SK-N-SH (cell line): ENCODE results near the gene CDK14. TPM values are rescaled to one million over a fixed set of nuclear protein-coding genes. Genes with fewer than 3 reads are reported as not detected.

Source experiments
- CTCF ChIA-PET: fragments of 300-600, 350-600 bp; formaldehyde crosslinking; extraction: SDS; loops from one replicate; lab custom pipeline; 2021; lab: Yijun Ruan, JAX
- POLR2A ChIA-PET: fragments of 350-600 bp; sonication (Branson Sonifier 250); formaldehyde crosslinking; extraction: SDS; loops from one replicate; lab custom pipeline; 2020; ENCODE audit warnings: antibody characterized with exemption, inconsistent platforms; lab: Yijun Ruan, JAX
- DNase-seq: peaks from one replicate; pipeline ENCODE4 v3.0.0; 2012
- H2AFZ ChIP-seq: fragments of 200-600 bp; sonication (generic); 2 replicates; pipeline ENCODE4 v1.8.1; 2016; ENCODE audit warnings: antibody characterized with exemption, mild to moderate bottlenecking, low read depth
- H3F3A ChIP-seq: fragments of 200-600 bp; sonication (generic); replicated peaks from 2 replicates; pipeline ENCODE3; 2016; ENCODE audit warnings: antibody characterized with exemption, mild to moderate bottlenecking; ENCODE audit not compliant: insufficient read depth
- H3K27ac ChIP-seq, 2 experiments: fragments of 200-500 bp in 1 of 2; fragments of 200-600 bp in 1 of 2; sonication (Bioruptor generic) in 1 of 2; sonication (generic), shearing (Covaris generic) in 1 of 2; 2 replicates each; pipeline versions ENCODE4 v1.5.1 to v1.6.1; 2014 to 2016; ENCODE audit warnings: low read depth in 2 of 2, inconsistent platforms in 1 of 2, low read length in 1 of 2, mild to moderate bottlenecking in 1 of 2, mixed read lengths in 1 of 2
- H3K27me3 ChIP-seq: fragments of 200-600 bp; sonication (generic), shearing (Covaris generic); 2 replicates; pipeline ENCODE4 v1.6.1; 2016; ENCODE audit warnings: mixed run types; ENCODE audit not compliant: insufficient read depth
- H3K36me3 ChIP-seq, 2 experiments: fragments of 200-500 bp in 1 of 2; fragments of 200-600 bp in 1 of 2; sonication (Bioruptor generic) in 1 of 2; sonication (generic) in 1 of 2; replicated peaks in 1 of 2; 2 replicates each; pipeline versions ENCODE3 to v1.5.1; 2014 to 2016; ENCODE audit warnings: low read length in 1 of 2, mild to moderate bottlenecking in 1 of 2; ENCODE audit not compliant: insufficient read depth in 2 of 2, control insufficient read depth in 1 of 2
- H3K4me1 ChIP-seq, 2 experiments: fragments of 200-500 bp in 1 of 2; fragments of 200-600 bp in 1 of 2; sonication (Bioruptor generic) in 1 of 2; sonication (generic), shearing (Covaris generic) in 1 of 2; 2 replicates each; pipeline versions ENCODE4 v1.5.1 to v1.6.1; 2014 to 2016; ENCODE audit warnings: low read depth in 1 of 2, low read length in 1 of 2, mixed run types in 1 of 2; ENCODE audit not compliant: insufficient read depth in 2 of 2, control insufficient read depth in 1 of 2
- H3K4me2 ChIP-seq: fragments of 200-600 bp; sonication (generic), shearing (Covaris generic); 2 replicates; pipeline ENCODE4 v1.6.1; 2017; ENCODE audit warnings: mixed run types
- H3K4me3 ChIP-seq, 2 experiments: fragments of 200-500 bp in 1 of 2; fragments of 200-600 bp in 1 of 2; sonication (Bioruptor generic) in 1 of 2; sonication (generic), shearing (Covaris generic) in 1 of 2; 2 replicates each; pipeline versions ENCODE4 v1.5.1 to v1.8.1; 2014 to 2016; ENCODE audit warnings: low read depth in 2 of 2, inconsistent platforms in 1 of 2, low read length in 1 of 2, mild to moderate bottlenecking in 1 of 2, mixed read lengths in 1 of 2, moderate library complexity in 1 of 2
- H3K79me2 ChIP-seq: fragments of 200-600 bp; sonication (generic); 2 replicates; pipeline ENCODE4 v1.8.1; 2017; ENCODE audit warnings: mild to moderate bottlenecking; ENCODE audit not compliant: insufficient read depth
- H3K9ac ChIP-seq: fragments of 200-600 bp; sonication (generic); 2 replicates; pipeline ENCODE4 v1.6.1; 2017; ENCODE audit warnings: mixed run types
- H3K9me2 ChIP-seq: fragments of 200-600 bp; sonication (generic); 2 replicates; pipeline ENCODE4 v1.6.1; 2017; ENCODE audit warnings: mixed run types
- H3K9me3 ChIP-seq: fragments of 200-600 bp; sonication (generic); 2 replicates; pipeline ENCODE4 v1.6.1; 2017; ENCODE audit warnings: mixed run types, mild to moderate bottlenecking, moderate library complexity
- H4K20me1 ChIP-seq: fragments of 200-600 bp; sonication (generic); 2 replicates; pipeline ENCODE4 v1.6.1; 2017; ENCODE audit warnings: mild to moderate bottlenecking, mixed run types; ENCODE audit not compliant: insufficient read depth
- CHD2 ChIP-seq: fragments of 150-350 bp; IDR thresholded peaks from 2 replicates; pipeline ENCODE4 v1.6.1; 2018; ENCODE audit warnings: low read length; ENCODE audit not compliant: partially characterized antibody
- CTCF ChIP-seq: fragments of 200-600 bp; sonication (generic); IDR thresholded peaks from 2 replicates; pipeline ENCODE4 v1.6.1; 2017; ENCODE audit warnings: antibody characterized with exemption, mild to moderate bottlenecking, moderate library complexity
- ELF1 ChIP-seq: IDR thresholded peaks from 2 replicates; pipeline ENCODE4 v1.4.0; 2012
- EP300 ChIP-seq, 2 experiments: IDR thresholded peaks; 2 replicates each; pipeline versions ENCODE4 v1.4.0 to v1.6.1; 2012; ENCODE audit warnings: borderline replicate concordance in 1 of 2, low read depth in 1 of 2, low read length in 1 of 2
- EZH2phosphoT487 ChIP-seq: fragments of 200-600 bp; sonication (generic); IDR thresholded peaks from 2 replicates; pipeline ENCODE4 v1.6.1; 2017; ENCODE audit warnings: low read depth, mixed run types, mild to moderate bottlenecking, antibody characterized with exemption, moderate library complexity, borderline replicate concordance
- FOSL2 ChIP-seq: IDR thresholded peaks from 2 replicates; pipeline ENCODE4 v1.4.0; 2012; ENCODE audit warnings: low read depth, mild to moderate bottlenecking, moderate library complexity, borderline replicate concordance
- JUND ChIP-seq: IDR thresholded peaks from 2 replicates; pipeline ENCODE4 v1.4.0; 2012
- MXI1 ChIP-seq: IDR thresholded peaks from 2 replicates; pipeline ENCODE4 v1.6.1; 2012; ENCODE audit warnings: mild to moderate bottlenecking, low read depth, low read length, improper control_type of control experiment
- RCOR1 ChIP-seq: fragments of 150-350 bp; IDR thresholded peaks from 2 replicates; pipeline ENCODE4 v1.6.1; 2017; ENCODE audit warnings: antibody characterized with exemption, low read length
- SIN3A ChIP-seq: IDR thresholded peaks from 2 replicates; pipeline ENCODE4 v1.6.1; 2012; ENCODE audit warnings: low read depth, mild to moderate bottlenecking, low read length, moderate library complexity, borderline replicate concordance
- SMC3 ChIP-seq: IDR thresholded peaks from 2 replicates; pipeline ENCODE4 v1.6.1; 2012; ENCODE audit warnings: low read depth, low read length, improper control_type of control experiment
- TEAD4 ChIP-seq: IDR thresholded peaks from 2 replicates; pipeline ENCODE4 v1.4.0; 2012; ENCODE audit warnings: mild to moderate bottlenecking, borderline replicate concordance; ENCODE audit not compliant: insufficient read depth
- YY1 ChIP-seq: IDR thresholded peaks from 2 replicates; pipeline ENCODE4 v1.4.0; 2012; ENCODE audit warnings: low read depth, mild to moderate bottlenecking
- WGBS: methylation state at CpG from one replicate; pipeline ENCODE4 v1.1.6; 2017; ENCODE audit warnings: low lambda C conversion rate; 5-methylcytosine and 5-hydroxymethylcytosine counted together
- polyA plus RNA-seq, 3 experiments: library from polyadenylated mRNA; depleted of rRNA; stranded (reverse); fragments of >200 nt; gene quantifications; 2 replicates each; pipeline ENCODE4 v1.2.3, GENCODE V29; 2012
- TF ChIP-seq, protein P1 (sequence below): IDR thresholded peaks from 2 replicates; pipeline ENCODE4 v1.4.0; 2012; ENCODE audit warnings: low read depth, borderline replicate concordance
- TF ChIP-seq, protein P2 (sequence below): IDR thresholded peaks from 2 replicates; pipeline ENCODE4 v1.4.0; 2012; ENCODE audit warnings: low read depth, borderline replicate concordance

The CDK14 gene
- polyA plus RNA-seq, 1 of the 3 experiments (the other 2 are of a cell fraction) = 13.9 TPM

GRCh38 chr7:91196058-91196457 is 599.9 kb downstream of the CDK14 start:
- CTCF ChIA-PET = interaction anchor here (1.1 kb wide), 1 partner anchor 44 kb away, joined by 3 read pairs; no protein-coding TSS in a partner anchor
- TF ChIP-seq EZH2phosphoT487 (no peak), SMC3 (no peak), TEAD4 (no peak), JUND (no peak), FOSL2 (no peak), EP300 (IDR thresholded peaks at IDR 0.05; ENCODE audit: borderline replicate concordance in 1 of 2, low read depth in 1 of 2, low read length in 1 of 2) (no peak), RCOR1 (no peak), SIN3A (no peak), YY1 (no peak), CHD2 (no peak), MXI1 (no peak), CTCF (no peak), ELF1 (no peak)
- TF ChIP-seq, protein P1, sequence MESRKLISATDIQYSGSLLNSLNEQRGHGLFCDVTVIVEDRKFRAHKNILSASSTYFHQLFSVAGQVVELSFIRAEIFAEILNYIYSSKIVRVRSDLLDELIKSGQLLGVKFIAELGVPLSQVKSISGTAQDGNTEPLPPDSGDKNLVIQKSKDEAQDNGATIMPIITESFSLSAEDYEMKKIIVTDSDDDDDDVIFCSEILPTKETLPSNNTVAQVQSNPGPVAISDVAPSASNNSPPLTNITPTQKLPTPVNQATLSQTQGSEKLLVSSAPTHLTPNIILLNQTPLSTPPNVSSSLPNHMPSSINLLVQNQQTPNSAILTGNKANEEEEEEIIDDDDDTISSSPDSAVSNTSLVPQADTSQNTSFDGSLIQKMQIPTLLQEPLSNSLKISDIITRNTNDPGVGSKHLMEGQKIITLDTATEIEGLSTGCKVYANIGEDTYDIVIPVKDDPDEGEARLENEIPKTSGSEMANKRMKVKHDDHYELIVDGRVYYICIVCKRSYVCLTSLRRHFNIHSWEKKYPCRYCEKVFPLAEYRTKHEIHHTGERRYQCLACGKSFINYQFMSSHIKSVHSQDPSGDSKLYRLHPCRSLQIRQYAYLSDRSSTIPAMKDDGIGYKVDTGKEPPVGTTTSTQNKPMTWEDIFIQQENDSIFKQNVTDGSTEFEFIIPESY = no peak
- TF ChIP-seq, protein P2, sequence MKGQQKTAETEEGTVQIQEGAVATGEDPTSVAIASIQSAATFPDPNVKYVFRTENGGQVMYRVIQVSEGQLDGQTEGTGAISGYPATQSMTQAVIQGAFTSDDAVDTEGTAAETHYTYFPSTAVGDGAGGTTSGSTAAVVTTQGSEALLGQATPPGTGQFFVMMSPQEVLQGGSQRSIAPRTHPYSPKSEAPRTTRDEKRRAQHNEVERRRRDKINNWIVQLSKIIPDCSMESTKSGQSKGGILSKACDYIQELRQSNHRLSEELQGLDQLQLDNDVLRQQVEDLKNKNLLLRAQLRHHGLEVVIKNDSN = no peak
- WGBS = 93% methylated on average over 2 of the region's 2 CpGs
- no peak for DNase-seq
- H3K27me3 ChIP-seq = no peaks in the 10 kb centered on the region
- no peak overlapping the region for H3K4me2 ChIP-seq
- H2AFZ ChIP-seq = no peak overlapping the region
- no peak overlapping the region for H3K4me3 ChIP-seq
- no peak overlapping the region for H3K9ac ChIP-seq
- no peak overlapping the region for H3K27ac ChIP-seq
- POLR2A ChIA-PET = no interaction called here
- peaks cover 0 to 5% of the 10 kb centered on the region in 2 experiments for H3K36me3 ChIP-seq
- H4K20me1 ChIP-seq = no peaks in the 10 kb centered on the region
- no peaks in the 10 kb centered on the region for H3K9me3 ChIP-seq
- H3K79me2 ChIP-seq = no peaks in the 10 kb centered on the region
- H3K4me1 ChIP-seq = peaks cover 5 to 8% of the 10 kb centered on the region in 2 experiments; a peak in 3 of 4 replicates
- H3F3A ChIP-seq = peaks cover 7% of the 10 kb centered on the region
- no peaks in the 10 kb centered on the region for H3K9me2 ChIP-seq
